Measurements from ENCODE around the gene TMEM117. TPM values are rescaled to one million over a fixed set of nuclear protein-coding genes. Genes with fewer than 3 reads are reported as not detected.

TMEM117 gene
- total and polyA plus RNA-seq, 10 of the 15 experiments (the other 5 are each of a cell fraction or from before 2014, with no cell fraction given) = 3.1 to 8.2 (median 6.1) TPM

- H3K9ac ChIP-seq (ENCODE audit: control insufficient read depth, insufficient read depth, low read length) = no peak overlapping the region
- ATAC-seq (no peak), DNase-seq (ENCODE audit: low read depth, low spot score) (no peak), FAIRE-seq (no peak)
- no peak overlapping the region for H3K4me3 ChIP-seq
- H3K4me1 ChIP-seq (ENCODE audit: control insufficient read depth, insufficient read depth, low read length) = no peaks in the 10 kb centered on the region
- H3K79me2 ChIP-seq (ENCODE audit: control insufficient read depth, insufficient read depth, low read length) = no peaks in the 10 kb centered on the region
- no peak for TF ChIP-seq NRF1 (conservative IDR thresholded peaks at IDR 0.05; ENCODE audit: low read depth, low read length)
- TF ChIP-seq CEBPB (IDR thresholded peaks at IDR 0.05; ENCODE audit: borderline replicate concordance in 1 of 2, low read depth in 2 of 2, low read length in 2 of 2) = no peak
- no peak for TF ChIP-seq ATF7 (IDR thresholded peaks at IDR 0.05; ENCODE audit: low read depth)
- TF ChIP-seq PAX5 (IDR thresholded peaks at IDR 0.05; ENCODE audit: borderline replicate concordance, low read depth, low read length) = no peak
- TF ChIP-seq ZBTB33 (IDR thresholded peaks at IDR 0.05) = no peak
- no peak for TF ChIP-seq SPI1 (IDR thresholded peaks at IDR 0.05; ENCODE audit: borderline replicate concordance, insufficient read depth, low read depth, low read length)
- TF ChIP-seq PML (IDR thresholded peaks at IDR 0.05; ENCODE audit: low read length) = no peak
- TF ChIP-seq JUND (IDR thresholded peaks at IDR 0.05; ENCODE audit: low read depth, low read length) = no peak
- H3K27ac ChIP-seq (ENCODE audit: control insufficient read depth, insufficient read depth) = no peak overlapping the region
- in situ Hi-C loops (cut with MboI) = no loop called here
- WGBS (ENCODE audit: insufficient coverage, insufficient replicate concordance, low lambda C conversion rate, missing lambda C conversion rate) = 63% methylated on average over 1 of the region's 1 CpG
- intact Hi-C loops (cut with micrococcal nuclease; ENCODE audit: unreplicated experiment) = no loop called here
- ChIA-PET SMC1A (ENCODE audit: uncharacterized antibody, unreplicated experiment) (interaction anchor here (1.1 to 1.8 kb wide), 4 partner anchors 10 to 642 kb away, joined by 3 to 4 read pairs (median 3); no protein-coding TSS in a partner anchor), POLR2A (interaction anchor here (0.7 kb wide), 1 partner anchor 15 kb away, joined by 3 read pairs; no protein-coding TSS in a partner anchor), RAD21 (ENCODE audit: unreplicated experiment) (no interaction called here), CTCF (interaction anchor here (1.0 kb wide), 1 partner anchor 12 kb away, joined by 3 read pairs; no protein-coding TSS in a partner anchor)
- H4K20me1 ChIP-seq (ENCODE audit: control insufficient read depth, insufficient read depth) = no peaks in the 10 kb centered on the region
- no TSS peak for BruUV-seq (replicated peaks)
- H3K4me2 ChIP-seq (ENCODE audit: control insufficient read depth, insufficient read depth) = no peak overlapping the region
- H3K36me3 ChIP-seq (ENCODE audit: control insufficient read depth in 2 of 2, insufficient read depth in 2 of 2, low read length in 1 of 2) = no peaks in the 10 kb centered on the region
- H3K27me3 ChIP-seq (replicated peaks in 1 of 2; ENCODE audit: control insufficient read depth in 2 of 2, insufficient read depth in 2 of 2, low read length in 1 of 2) = no peaks in the 10 kb centered on the region
- no peak overlapping the region for H2AFZ ChIP-seq (ENCODE audit: control insufficient read depth, low read depth, low read length)
- H3K9me3 ChIP-seq (replicated peaks; ENCODE audit: control insufficient read depth, insufficient read depth, low read length) = no peaks in the 10 kb centered on the region
These were observed 292.3 kb downstream of the TMEM117 start for GRCh38 chr12:44127966-44128710.
